Kidney (tissue), 14 donors: ENCODE measurements around the gene SLC24A4. TPM values are rescaled to one million over a fixed set of nuclear protein-coding genes. Genes with fewer than 3 reads are reported as not detected.

Experiments used
- DNase-seq, 5 donors: peaks; one replicate each; pipeline ENCODE4 v3.0.0-alpha.2; 2013 to 2020
- FAIRE-seq: peaks from 2 replicates; lab custom pipeline; 2012; peaks lifted over from hg19 to GRCh38; lab: Jason Lieb, UNC
- H3K27ac ChIP-seq, 2 donors: one replicate each; pipeline ENCODE4 v1.7.0; 2013; ENCODE audit warnings: low read depth in 2 of 2, low read length in 2 of 2, inconsistent platforms in 1 of 2
- H3K27me3 ChIP-seq: one replicate; pipeline ENCODE4 v1.7.1; 2013; ENCODE audit warnings: low read length, inconsistent platforms; ENCODE audit not compliant: control insufficient read depth, insufficient read depth
- H3K36me3 ChIP-seq, 3 donors: one replicate each; pipeline versions ENCODE4 v1.7.0 to v1.7.1; 2013; ENCODE audit warnings: low read length in 3 of 3, control low read depth in 1 of 3, inconsistent platforms in 1 of 3; ENCODE audit not compliant: insufficient read depth in 3 of 3, control insufficient read depth in 2 of 3
- H3K4me1 ChIP-seq, 3 donors: one replicate each; pipeline versions ENCODE4 v1.7.0 to v1.7.1; 2013; ENCODE audit warnings: low read length in 3 of 3, inconsistent platforms in 1 of 3, low read depth in 1 of 3; ENCODE audit not compliant: control insufficient read depth in 2 of 3, insufficient read depth in 2 of 3
- H3K4me3 ChIP-seq, 3 donors: one replicate each; pipeline versions ENCODE4 v1.7.0 to v1.8.1; 2013; ENCODE audit warnings: low read length in 3 of 3, control low read depth in 1 of 3, inconsistent platforms in 1 of 3
- H3K9ac ChIP-seq, 3 donors: one replicate each; pipeline versions ENCODE4 v1.7.0 to v1.7.1; 2013; ENCODE audit warnings: low read length in 3 of 3, control low read depth in 1 of 3, inconsistent platforms in 1 of 3
- H3K9me3 ChIP-seq, 3 donors: one replicate each; pipeline versions ENCODE4 v1.7.0 to v1.7.1; 2013; ENCODE audit warnings: low read length in 3 of 3, control low read depth in 1 of 3, inconsistent platforms in 1 of 3; ENCODE audit not compliant: control insufficient read depth in 2 of 3, insufficient read depth in 1 of 3
- intact Hi-C: fragments of 100-400 bp; cut with DNase I; formaldehyde crosslinking; loops from one replicate; pipeline ENCODE4 v1.11.1; 2022
- polyA plus RNA-seq: library from polyadenylated mRNA; stranded (reverse); fragments of 350-450 nt; fragmentation: Illumina TruSeq; extraction: RNeasy Lipid Tissue Mini Kit (QIAGEN cat#74804); gene quantifications from one replicate; pipeline ENCODE4 v1.2.3, GENCODE V29; 2014; ENCODE audit warnings: low read depth, low replicate concordance; ENCODE audit not compliant: insufficient read depth
- total RNA-seq: library from RNA; stranded (reverse); fragmentation: NEBNext Ultra II Directional; extraction: Animal tissue kit (Norgen Biotek cat#: 25700); gene quantifications from one replicate; pipeline ENCODE4 v1.2.1, GENCODE V29; 2021
- TF ChIP-seq, protein P1 (sequence below): IDR thresholded peaks from 3 replicates; pipeline ENCODE4 v1.5.1; 2012; ENCODE audit warnings: mild to moderate bottlenecking, moderate library complexity, borderline replicate concordance; ENCODE audit not compliant: insufficient read depth; ENCODE audit errors: extremely low read depth
- donor health status: control.
- donor health status: control.
- donor health status: control.
- donor health status: control.
- donor health status: control.
- donor health status: DM: yes; HTN: yes; CAD: no.
- donor health status: Normal renal cell carcinoma (clear cell type).

Gene SLC24A4
- total and polyA plus RNA-seq, 2 donors from 2014 or later: 0.32 to 0.85 TPM

DNA sequence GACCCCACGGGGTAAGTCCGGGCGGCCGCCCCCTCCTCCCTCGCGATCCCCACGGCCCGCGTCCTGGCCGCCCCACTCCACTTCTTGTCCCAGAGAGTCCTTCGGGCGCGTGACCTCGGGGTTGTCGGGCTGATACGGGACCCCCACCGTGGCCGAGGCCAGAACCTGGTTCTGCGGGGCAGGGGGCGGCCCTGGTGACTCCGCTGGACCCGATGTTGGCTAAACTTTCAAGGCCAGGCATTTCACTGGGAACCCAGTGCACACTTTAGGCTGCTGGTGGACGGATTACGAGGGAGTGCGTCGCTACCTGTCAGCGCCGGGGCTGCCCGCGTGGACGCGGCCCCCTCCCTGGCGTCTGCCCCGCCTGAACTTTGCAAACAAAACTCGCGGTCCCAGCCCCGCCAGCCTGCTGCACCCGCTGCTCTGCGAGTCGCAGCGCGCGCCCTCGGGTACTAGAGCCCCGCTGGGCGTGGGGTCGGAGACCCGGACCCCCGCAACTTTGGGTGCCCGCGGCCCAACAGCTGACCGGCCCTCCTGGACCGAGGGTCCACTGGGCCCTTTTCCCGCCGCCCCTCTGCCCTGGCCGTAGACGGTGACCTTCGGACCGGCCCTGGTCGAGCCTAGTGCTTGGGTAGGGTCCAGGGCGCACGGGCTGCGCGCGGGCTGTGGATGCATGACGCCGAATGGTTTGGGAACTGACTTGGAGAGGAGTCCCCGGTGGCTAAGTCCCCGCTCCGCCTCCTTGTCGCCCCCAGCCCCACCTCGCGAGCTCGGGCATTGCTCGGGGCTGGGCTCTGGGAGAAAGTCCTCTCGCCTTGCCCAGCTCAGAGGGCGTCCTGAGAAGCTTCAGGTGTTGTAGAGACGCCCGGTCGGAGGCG is 191.2 kb downstream of the SLC24A4 start:
- DNase-seq (peak; percentile 29 to 77 (median 36)), FAIRE-seq (no peak)
- Histone ChIP-seq H3K27me3 (no peaks in the 10 kb centered on the region), H3K27ac (peak overlapping the region; percentile 41 to 43), H3K9me3 (no peaks in the 10 kb centered on the region), H3K9ac (peak overlapping the region in 1 of 3 donors; percentile 61), H3K36me3 (no peaks in the 10 kb centered on the region), H3K4me1 (peaks cover 0 to 4% (median 0%) of the 10 kb centered on the region in 3 donors), H3K4me3 (peak overlapping the region; percentile 41 to 65 (median 53))
- intact Hi-C loops: no loop called here
- TF ChIP-seq, protein P1, sequence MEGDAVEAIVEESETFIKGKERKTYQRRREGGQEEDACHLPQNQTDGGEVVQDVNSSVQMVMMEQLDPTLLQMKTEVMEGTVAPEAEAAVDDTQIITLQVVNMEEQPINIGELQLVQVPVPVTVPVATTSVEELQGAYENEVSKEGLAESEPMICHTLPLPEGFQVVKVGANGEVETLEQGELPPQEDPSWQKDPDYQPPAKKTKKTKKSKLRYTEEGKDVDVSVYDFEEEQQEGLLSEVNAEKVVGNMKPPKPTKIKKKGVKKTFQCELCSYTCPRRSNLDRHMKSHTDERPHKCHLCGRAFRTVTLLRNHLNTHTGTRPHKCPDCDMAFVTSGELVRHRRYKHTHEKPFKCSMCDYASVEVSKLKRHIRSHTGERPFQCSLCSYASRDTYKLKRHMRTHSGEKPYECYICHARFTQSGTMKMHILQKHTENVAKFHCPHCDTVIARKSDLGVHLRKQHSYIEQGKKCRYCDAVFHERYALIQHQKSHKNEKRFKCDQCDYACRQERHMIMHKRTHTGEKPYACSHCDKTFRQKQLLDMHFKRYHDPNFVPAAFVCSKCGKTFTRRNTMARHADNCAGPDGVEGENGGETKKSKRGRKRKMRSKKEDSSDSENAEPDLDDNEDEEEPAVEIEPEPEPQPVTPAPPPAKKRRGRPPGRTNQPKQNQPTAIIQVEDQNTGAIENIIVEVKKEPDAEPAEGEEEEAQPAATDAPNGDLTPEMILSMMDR: no peak

DNA sequence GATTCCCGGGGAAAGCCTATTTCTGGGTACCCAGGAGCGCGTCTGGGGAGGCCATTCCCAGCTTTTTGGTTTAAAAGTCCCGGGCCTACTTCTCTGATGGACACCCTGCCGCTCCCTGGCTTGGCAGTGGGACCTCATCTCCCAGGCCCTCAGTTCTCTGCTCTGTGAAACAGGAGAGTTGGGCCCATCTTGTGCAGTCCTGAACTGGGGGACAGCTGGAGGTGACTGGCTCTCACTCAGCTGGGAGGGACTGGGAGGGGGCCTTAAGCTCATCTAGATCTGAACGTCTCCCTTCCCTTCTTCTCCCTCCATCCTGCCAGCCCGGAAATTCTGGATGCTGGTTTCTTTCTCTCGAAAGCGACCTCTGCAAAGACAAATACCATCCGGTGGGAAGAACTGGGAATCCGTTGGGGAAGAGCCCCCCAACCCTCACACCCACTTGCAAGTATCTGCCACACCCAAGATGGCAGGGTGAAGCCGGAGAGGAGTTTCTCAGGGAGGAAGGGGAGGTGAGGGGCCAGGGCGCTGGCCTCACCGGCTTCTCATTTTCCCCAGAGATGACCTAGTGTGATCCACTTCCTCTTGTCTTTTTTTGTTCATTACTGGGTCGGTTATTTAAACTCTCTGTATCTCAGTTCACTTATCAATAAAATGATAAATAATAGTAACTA is 192.0 kb downstream of the SLC24A4 start:
- intact Hi-C loops: no loop called here
- Histone ChIP-seq H3K27ac (peak overlapping the region in 1 of 2 donors; percentile 17), H3K9me3 (no peaks in the 10 kb centered on the region), H3K36me3 (no peaks in the 10 kb centered on the region), H3K4me1 (peaks cover 0 to 4% (median 0%) of the 10 kb centered on the region in 3 donors), H3K27me3 (no peaks in the 10 kb centered on the region), H3K4me3 (peak overlapping the region in 2 of 3 donors; percentile 48 to 65), H3K9ac (peak overlapping the region in 1 of 3 donors; percentile 61)
- DNase-seq: no peak
- no peak for FAIRE-seq
- TF ChIP-seq, protein P1: no peak

- H3K27ac ChIP-seq: no peak overlapping the region
- no peak for FAIRE-seq
- no peaks in the 10 kb centered on the region for H3K9me3 ChIP-seq
- no peaks in the 10 kb centered on the region for H3K36me3 ChIP-seq
- H3K4me1 ChIP-seq: peaks cover 0 to 4% (median 0%) of the 10 kb centered on the region in 3 donors
- H3K4me3 ChIP-seq: no peak overlapping the region
- H3K27me3 ChIP-seq: no peaks in the 10 kb centered on the region
- no peak overlapping the region for H3K9ac ChIP-seq
- no peak for DNase-seq
- intact Hi-C loops: no loop called here
- TF ChIP-seq, protein P1: no peak
Observed at GRCh38 chr14:92515546-92516343, 192.8 kb downstream of the SLC24A4 start.
